ENCODE results near the gene STX5.
A peak's percentile ranks its signal among the peaks of the same experiment; 100 is the strongest.

The STX5 gene

GRCh38 chr11:62823677-62824076 lies 8.2 kb downstream of the STX5 start:
- Histone ChIP-seq H3K4me1 (peaks cover 0 to 12% (median 4%) of the 10 kb centered on the region in 4 donors), H3K36me3 (peaks cover 75 to 86% (median 83%) of the 10 kb centered on the region in 3 donors), H3K27ac (no peak overlapping the region), H3K27me3 (no peaks in the 10 kb centered on the region), H3K9me3 (no peaks in the 10 kb centered on the region), H3K4me3 (no peak overlapping the region)
- no peak for DNase-seq
- intact Hi-C loops (cut with DNase I; ENCODE audit: low total_unique reads) = no loop called here
- TF ChIP-seq CTCF (IDR thresholded peaks at IDR 0.05) = no peak

DNA sequence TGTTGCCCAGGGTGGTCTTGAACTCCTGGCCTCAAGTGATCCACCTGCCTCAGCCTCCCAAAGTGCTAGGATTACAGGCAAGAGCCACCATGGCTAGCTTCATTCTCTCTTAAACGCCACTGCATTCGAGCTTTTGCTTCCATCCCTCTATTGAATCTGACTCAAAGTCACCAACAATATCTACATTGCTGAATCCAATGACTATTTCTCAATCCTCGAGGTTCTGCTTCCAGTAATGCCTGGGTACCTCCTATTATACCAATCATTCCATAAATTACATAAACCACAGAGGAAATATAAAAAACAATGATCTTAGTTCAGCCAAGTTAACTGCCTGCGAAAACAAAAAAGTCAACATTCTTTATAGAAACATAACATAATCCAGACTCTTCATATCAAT lies 14.7 kb downstream of the STX5 start:
- no peak for DNase-seq
- intact Hi-C loops (cut with DNase I; ENCODE audit: low total_unique reads) = no loop called here
- H3K27me3 ChIP-seq = no peaks in the 10 kb centered on the region
- no peak for TF ChIP-seq CTCF (IDR thresholded peaks at IDR 0.05)
- no peak overlapping the region for H3K4me3 ChIP-seq
- no peaks in the 10 kb centered on the region for H3K4me1 ChIP-seq
- H3K36me3 ChIP-seq = peaks cover 39 to 75% (median 39%) of the 10 kb centered on the region in 3 donors
- no peak overlapping the region for H3K27ac ChIP-seq
- H3K9me3 ChIP-seq = no peaks in the 10 kb centered on the region

- peaks cover 34 to 69% (median 34%) of the 10 kb centered on the region in 3 donors for H3K36me3 ChIP-seq
- no peaks in the 10 kb centered on the region for H3K27me3 ChIP-seq
- H3K27ac ChIP-seq = no peak overlapping the region
- no peak for TF ChIP-seq CTCF (IDR thresholded peaks at IDR 0.05)
- no peak for DNase-seq
- H3K9me3 ChIP-seq = no peaks in the 10 kb centered on the region
- H3K4me1 ChIP-seq = no peaks in the 10 kb centered on the region
- no peak overlapping the region for H3K4me3 ChIP-seq
- intact Hi-C loops (cut with DNase I; ENCODE audit: low total_unique reads) = no loop called here
Observed at GRCh38 chr11:62816557-62816956, 15.3 kb downstream of the STX5 start.

GRCh38 chr11:62811659-62812058 lies 20.2 kb downstream of the STX5 start:
- no peak overlapping the region for H3K27ac ChIP-seq
- intact Hi-C loops (cut with DNase I; ENCODE audit: low total_unique reads) = no loop called here
- TF ChIP-seq CTCF (IDR thresholded peaks at IDR 0.05) = no peak
- peaks cover 10 to 38% (median 11%) of the 10 kb centered on the region in 3 donors for H3K36me3 ChIP-seq
- H3K4me1 ChIP-seq = peaks cover 0 to under 1% (median 0%) of the 10 kb centered on the region in 4 donors
- no peak overlapping the region for H3K4me3 ChIP-seq
- no peak for DNase-seq
- no peaks in the 10 kb centered on the region for H3K27me3 ChIP-seq
- H3K9me3 ChIP-seq = no peaks in the 10 kb centered on the region

GRCh38 chr11:62810748-62811147 lies 21.1 kb downstream of the STX5 start:
- DNase-seq = no peak
- Histone ChIP-seq H3K27me3 (no peaks in the 10 kb centered on the region), H3K4me3 (no peak overlapping the region), H3K4me1 (peaks cover 0 to 9% (median 7%) of the 10 kb centered on the region in 4 donors), H3K27ac (no peak overlapping the region), H3K36me3 (peaks cover 10 to 32% (median 11%) of the 10 kb centered on the region in 3 donors), H3K9me3 (no peaks in the 10 kb centered on the region)
- TF ChIP-seq CTCF (IDR thresholded peaks at IDR 0.05) = no peak
- intact Hi-C loops (cut with DNase I; ENCODE audit: low total_unique reads) = no loop called here

- H3K27me3 ChIP-seq = no peaks in the 10 kb centered on the region
- H3K36me3 ChIP-seq = peaks cover 19 to 31% (median 21%) of the 10 kb centered on the region in 3 donors
- intact Hi-C loops (cut with DNase I; ENCODE audit: low total_unique reads) = no loop called here
- peak overlapping the region; percentile 89 to 95 for H3K27ac ChIP-seq
- no peak for TF ChIP-seq CTCF (IDR thresholded peaks at IDR 0.05)
- H3K4me3 ChIP-seq = no peak overlapping the region
- H3K9me3 ChIP-seq = no peaks in the 10 kb centered on the region
- H3K4me1 ChIP-seq = peaks cover 0 to 25% (median 23%) of the 10 kb centered on the region in 4 donors
- DNase-seq = peak in 1 of 2 donors; percentile 40
Observed at GRCh38 chr11:62806611-62807121, 25.2 kb downstream of the STX5 start.

All from tibial artery (tissue), 4 donors.